ENCODE measurements around the gene ZBTB44.
"Not testable (repeated sequence)": the region's sequence is repeated elsewhere in the genome, so short reads cannot be mapped to it uniquely, and the experiment has no call there.

ZBTB44 gene

DNA sequence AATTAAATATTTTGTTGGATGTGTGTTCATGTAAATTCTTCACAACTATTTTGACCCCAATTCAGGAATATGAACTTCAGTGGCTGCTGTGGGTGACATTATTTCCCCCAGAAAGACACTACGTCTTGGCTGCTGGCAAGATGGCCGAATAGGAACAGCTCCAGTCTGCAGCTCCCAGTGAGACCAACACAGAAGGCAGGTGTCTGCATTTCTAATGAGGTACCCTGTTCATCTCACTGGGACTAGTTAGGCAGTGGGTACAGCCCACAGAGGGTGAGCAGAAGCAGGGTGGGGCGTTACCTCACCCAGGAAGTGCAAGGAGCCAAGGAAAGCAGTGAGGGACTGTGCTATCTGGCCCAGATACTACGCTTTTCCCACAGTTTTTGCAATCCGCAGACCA, 65.3 kb downstream of the ZBTB44 start:
- TF ChIP-seq, protein P1, sequence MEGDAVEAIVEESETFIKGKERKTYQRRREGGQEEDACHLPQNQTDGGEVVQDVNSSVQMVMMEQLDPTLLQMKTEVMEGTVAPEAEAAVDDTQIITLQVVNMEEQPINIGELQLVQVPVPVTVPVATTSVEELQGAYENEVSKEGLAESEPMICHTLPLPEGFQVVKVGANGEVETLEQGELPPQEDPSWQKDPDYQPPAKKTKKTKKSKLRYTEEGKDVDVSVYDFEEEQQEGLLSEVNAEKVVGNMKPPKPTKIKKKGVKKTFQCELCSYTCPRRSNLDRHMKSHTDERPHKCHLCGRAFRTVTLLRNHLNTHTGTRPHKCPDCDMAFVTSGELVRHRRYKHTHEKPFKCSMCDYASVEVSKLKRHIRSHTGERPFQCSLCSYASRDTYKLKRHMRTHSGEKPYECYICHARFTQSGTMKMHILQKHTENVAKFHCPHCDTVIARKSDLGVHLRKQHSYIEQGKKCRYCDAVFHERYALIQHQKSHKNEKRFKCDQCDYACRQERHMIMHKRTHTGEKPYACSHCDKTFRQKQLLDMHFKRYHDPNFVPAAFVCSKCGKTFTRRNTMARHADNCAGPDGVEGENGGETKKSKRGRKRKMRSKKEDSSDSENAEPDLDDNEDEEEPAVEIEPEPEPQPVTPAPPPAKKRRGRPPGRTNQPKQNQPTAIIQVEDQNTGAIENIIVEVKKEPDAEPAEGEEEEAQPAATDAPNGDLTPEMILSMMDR (IDR thresholded peaks at IDR 0.05; ENCODE audit: insufficient read depth, low read depth, low read length, missing control alignments): no peak
- H3K4me3 ChIP-seq (ENCODE audit: low read length): no peak overlapping the region
- no peak for DNase-seq (ENCODE audit: low read depth)

DNA sequence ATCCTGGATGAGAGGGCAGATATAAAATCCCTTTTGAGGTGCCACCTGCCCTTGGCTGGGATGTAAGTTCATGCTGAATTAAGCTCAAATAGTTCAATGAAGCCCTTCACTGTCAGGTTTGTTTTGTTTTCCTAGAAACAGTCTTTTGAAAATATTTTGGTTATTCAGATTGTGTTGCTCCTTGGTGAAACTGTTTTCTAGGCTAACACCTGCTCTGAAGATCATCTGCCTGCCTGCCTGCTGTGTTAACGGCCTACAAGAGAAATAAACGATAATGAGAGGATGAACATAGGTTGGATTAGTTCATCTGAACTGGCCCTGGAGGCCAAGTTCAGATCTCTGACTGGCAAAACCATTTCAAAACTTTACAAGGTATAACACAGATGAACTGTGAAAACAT, 67.4 kb downstream of the ZBTB44 start:
- no peak overlapping the region for H3K4me3 ChIP-seq (ENCODE audit: low read length)
- DNase-seq (ENCODE audit: low read depth): no peak
- TF ChIP-seq, protein P1 (IDR thresholded peaks at IDR 0.05; ENCODE audit: insufficient read depth, low read depth, low read length, missing control alignments): no peak

DNA sequence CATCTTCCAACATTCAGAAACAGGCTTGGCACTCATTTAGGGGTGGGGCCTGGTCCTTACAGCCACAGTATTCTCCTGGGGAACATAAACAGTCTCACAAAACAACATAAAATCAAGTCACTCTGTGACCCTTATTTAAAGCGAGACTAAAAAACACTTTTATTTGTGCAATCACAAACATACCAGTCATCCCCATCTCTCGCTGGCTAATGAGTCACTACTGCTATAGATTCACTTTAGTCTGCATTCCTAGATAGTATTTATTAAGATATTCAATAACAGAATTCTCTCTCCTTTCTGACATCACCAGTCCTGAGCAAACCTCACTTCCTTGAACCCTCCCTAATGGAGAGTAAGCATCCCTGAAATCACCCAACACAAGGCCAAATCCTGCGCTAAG, 68.0 kb downstream of the ZBTB44 start:
- TF ChIP-seq, protein P1 (IDR thresholded peaks at IDR 0.05; ENCODE audit: insufficient read depth, low read depth, low read length, missing control alignments): no peak
- no peak overlapping the region for H3K4me3 ChIP-seq (ENCODE audit: low read length)
- DNase-seq (ENCODE audit: low read depth): peak; percentile 28

DNA sequence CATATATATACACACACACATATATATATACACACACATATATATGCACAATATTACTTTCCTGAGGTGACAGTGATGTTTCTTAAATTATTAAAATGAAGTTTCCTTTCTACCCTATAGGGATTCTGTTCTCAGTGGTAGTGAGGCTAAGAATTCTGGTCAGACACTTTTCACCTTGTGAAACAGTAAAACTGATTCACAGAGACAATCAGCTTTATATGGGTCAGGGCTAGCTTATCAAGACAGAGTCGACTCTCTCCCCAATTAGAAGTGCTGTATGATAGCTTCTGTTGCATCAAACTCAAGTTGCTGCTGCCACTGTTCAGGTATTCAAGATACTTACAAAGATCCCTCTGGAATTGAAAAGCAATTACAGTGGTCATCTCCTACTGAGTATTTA, 68.4 kb downstream of the ZBTB44 start:
- TF ChIP-seq, protein P1 (IDR thresholded peaks at IDR 0.05; ENCODE audit: insufficient read depth, low read depth, low read length, missing control alignments): no peak
- no peak for DNase-seq (ENCODE audit: low read depth)
- H3K4me3 ChIP-seq (ENCODE audit: low read length): no peak overlapping the region

DNA sequence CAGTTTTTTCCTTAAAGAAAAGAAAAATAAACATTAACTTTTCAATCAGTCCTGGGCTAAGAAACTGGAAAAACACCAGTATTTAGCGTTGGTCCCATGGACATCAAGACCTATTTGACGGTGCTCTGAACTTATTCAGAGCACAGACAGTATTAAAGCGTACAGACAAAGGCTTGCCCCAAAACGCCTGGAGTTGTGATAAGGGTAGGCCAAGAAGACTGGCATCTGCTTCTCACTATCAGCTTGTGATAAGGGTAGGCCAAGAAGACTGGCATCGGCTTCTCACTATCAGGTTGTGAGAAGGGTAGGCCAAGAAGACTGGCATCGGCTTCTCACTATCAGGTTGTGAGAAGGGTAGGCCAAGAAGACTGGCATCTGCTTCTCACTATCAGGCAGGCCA, 69.3 kb downstream of the ZBTB44 start:
- DNase-seq (ENCODE audit: low read depth); H3K4me3 ChIP-seq (ENCODE audit: low read length): not testable (repeated sequence)

DNA sequence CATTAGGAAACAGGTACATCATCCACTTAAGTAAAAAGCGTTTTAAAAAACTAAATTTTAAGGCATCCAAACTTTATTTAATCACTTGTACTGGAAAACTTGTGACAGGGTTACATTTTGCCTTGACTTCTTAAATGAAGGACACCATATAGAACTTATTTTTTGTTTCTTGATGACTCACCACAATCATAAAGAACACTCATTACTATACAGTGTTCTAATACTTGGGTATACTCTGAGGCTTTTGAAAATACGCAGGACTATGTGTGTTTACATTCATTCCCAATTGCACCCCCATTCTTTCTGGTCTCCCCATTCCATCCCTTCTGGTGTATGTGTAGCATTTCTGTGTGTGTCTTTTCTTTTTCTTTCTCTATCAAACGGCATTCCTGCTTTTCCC, 69.9 kb downstream of the ZBTB44 start:
- H3K4me3 ChIP-seq (ENCODE audit: low read length): no peak overlapping the region
- TF ChIP-seq, protein P1 (IDR thresholded peaks at IDR 0.05; ENCODE audit: insufficient read depth, low read depth, low read length, missing control alignments): no peak
- no peak for DNase-seq (ENCODE audit: low read depth)

DNA sequence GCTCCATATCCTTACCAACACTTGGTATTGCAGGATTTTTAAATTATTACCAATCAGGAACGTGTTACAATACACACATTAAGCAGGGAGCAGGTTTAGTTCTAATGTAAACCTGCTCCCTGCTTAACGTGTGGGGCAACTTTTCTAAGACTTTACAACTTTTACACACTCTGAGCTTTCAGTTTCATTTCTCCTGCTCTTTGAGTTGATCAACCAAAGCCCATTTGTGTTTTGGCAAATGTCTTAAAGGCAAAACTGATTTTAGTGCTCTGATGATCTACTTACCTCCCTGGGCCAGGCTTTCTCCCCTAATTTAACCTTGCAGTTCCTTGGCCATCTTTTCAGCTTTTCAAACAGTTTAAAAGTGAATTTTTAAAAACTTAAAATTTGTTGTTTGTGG, 70.9 kb downstream of the ZBTB44 start:
- no peak for DNase-seq (ENCODE audit: low read depth)
- TF ChIP-seq, protein P1 (IDR thresholded peaks at IDR 0.05; ENCODE audit: insufficient read depth, low read depth, low read length, missing control alignments): no peak
- no peak overlapping the region for H3K4me3 ChIP-seq (ENCODE audit: low read length)

DNA sequence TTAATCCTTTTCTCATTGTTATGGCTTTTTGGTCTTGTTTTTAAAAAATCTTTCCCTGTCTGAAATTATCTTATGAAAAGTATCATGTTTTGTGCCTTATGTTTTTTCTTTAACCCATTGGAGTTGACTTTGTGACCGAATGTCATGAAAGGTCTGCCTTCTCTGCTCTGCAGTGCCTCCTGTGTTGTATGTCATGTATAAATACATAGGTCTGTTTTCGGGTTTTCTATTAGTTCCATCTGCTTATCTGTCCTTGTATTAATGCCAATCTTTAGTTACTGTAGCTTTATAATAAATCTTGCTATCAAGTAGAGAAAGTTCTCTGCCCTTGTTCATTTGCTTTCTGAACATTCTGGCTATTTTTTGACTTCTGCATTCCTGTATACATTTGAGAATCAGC, 73.0 kb downstream of the ZBTB44 start:
- TF ChIP-seq, protein P1 (IDR thresholded peaks at IDR 0.05; ENCODE audit: insufficient read depth, low read depth, low read length, missing control alignments): no peak
- no peak for DNase-seq (ENCODE audit: low read depth)
- H3K4me3 ChIP-seq (ENCODE audit: low read length): no peak overlapping the region

Measured in epithelial cell of esophagus (primary cell).